HepG2 (cell line): ENCODE results near the gene NOG. TPM values are rescaled to one million over a fixed set of nuclear protein-coding genes. Genes with fewer than 3 reads are reported as not detected.

Experiments
- polyA plus RNA-seq, 8 experiments: library from polyadenylated mRNA; depleted of rRNA in 3 of 8; stranded (reverse) in 7 of 8; unstranded in 1 of 8; fragments of >200 nt; fragmentation: Illumina TruSeq in 4 of 8; extraction: Trizol in 4 of 8; gene quantifications; 2 replicates each; pipeline versions ENCODE4 v1.2.1 to v1.2.3, GENCODE V29; 2011 to 2016; ENCODE audit warnings: low read depth in 4 of 8, missing spikeins in 1 of 8, mixed read lengths in 1 of 8; ENCODE audit not compliant: insufficient read depth in 1 of 8
- small RNA-seq, 3 experiments: library from RNA; depleted of rRNA; stranded (forward); fragments of <200 nt; gene quantifications; one replicate each; pipeline ENCODE3, GENCODE V24; 2012; ENCODE audit warnings: low read depth in 2 of 3, low replicate concordance in 1 of 3; ENCODE audit not compliant: insufficient read length in 3 of 3, insufficient read depth in 2 of 3
- total RNA-seq, 5 experiments: library from RNA; depleted of rRNA; stranded (reverse); fragments of >200 nt; fragmentation: Illumina TruSeq; extraction: Trizol; gene quantifications; 2 replicates each; pipeline ENCODE4 v1.2.3, GENCODE V29; 2016; ENCODE audit warnings: low read depth in 1 of 5

NOG gene
- total and polyA plus RNA-seq, 2 of the 13 experiments (the other 11 are each of a cell fraction or from before 2014, with no cell fraction given) = not detected

Small RNA genes within 50 kb of the gene (small RNA-seq; reads per million reads assigned to genes)
- gene RPL39P33 = 0 reads per million in 3 experiments

Other genes with a start within 250 kb of the NOG start
- 0.62 and 0.86 TPM in 2 replicates for gene C17orf67, start 240.2 kb downstream of the NOG start, total RNA-seq (2016; rRNA removed; fragmentation: Illumina TruSeq; extraction: Trizol)
- 0.35 and 0.41 TPM in 2 replicates for gene C17orf67, start 240.2 kb downstream of the NOG start, polyA plus RNA-seq (2011; rRNA removed)
- 3.2 and 5.3 TPM in 2 replicates for gene DGKE, start 240.5 kb downstream of the NOG start, total RNA-seq (2016; rRNA removed; fragmentation: Illumina TruSeq; extraction: Trizol)
- 3.2 and 3.3 TPM in 2 replicates for gene DGKE, start 240.5 kb downstream of the NOG start, polyA plus RNA-seq (2011; rRNA removed)